ENCODE results near the gene FITM1. TPM values are rescaled to one million over a fixed set of nuclear protein-coding genes. Genes with fewer than 3 reads are reported as not detected.

FITM1 gene
- total RNA-seq, 1 donor from 2014 or later = not detected

DNA sequence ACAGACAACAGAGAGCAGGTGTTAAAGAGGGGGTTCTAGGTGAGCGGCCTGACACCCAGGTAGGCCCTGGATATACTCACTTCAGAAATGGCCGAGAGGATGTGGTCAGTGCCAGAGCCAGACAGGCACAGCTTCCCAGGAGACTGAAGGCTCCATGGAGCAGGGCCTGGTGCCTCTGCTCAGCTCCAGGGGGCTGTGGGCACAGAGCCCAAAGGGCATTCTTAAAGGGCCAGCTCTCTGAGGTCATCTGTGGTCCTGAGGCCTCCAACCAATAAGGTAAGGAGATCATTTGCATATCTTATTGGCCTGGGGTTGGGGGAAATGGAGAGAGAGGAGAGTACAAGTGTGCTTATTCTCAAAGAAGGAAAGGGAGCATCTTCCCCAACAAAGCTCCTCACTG, 46.0 kb upstream of the FITM1 start:
- Histone ChIP-seq H3K36me3 (ENCODE audit: control insufficient read depth, insufficient read depth, low read length) (no peaks in the 10 kb centered on the region), H3K27me3 (ENCODE audit: control insufficient read depth, insufficient read depth, low read length) (peaks cover 21% of the 10 kb centered on the region), H3K4me3 (ENCODE audit: low read depth, low read length) (no peak overlapping the region)
- TF ChIP-seq, protein P1, sequence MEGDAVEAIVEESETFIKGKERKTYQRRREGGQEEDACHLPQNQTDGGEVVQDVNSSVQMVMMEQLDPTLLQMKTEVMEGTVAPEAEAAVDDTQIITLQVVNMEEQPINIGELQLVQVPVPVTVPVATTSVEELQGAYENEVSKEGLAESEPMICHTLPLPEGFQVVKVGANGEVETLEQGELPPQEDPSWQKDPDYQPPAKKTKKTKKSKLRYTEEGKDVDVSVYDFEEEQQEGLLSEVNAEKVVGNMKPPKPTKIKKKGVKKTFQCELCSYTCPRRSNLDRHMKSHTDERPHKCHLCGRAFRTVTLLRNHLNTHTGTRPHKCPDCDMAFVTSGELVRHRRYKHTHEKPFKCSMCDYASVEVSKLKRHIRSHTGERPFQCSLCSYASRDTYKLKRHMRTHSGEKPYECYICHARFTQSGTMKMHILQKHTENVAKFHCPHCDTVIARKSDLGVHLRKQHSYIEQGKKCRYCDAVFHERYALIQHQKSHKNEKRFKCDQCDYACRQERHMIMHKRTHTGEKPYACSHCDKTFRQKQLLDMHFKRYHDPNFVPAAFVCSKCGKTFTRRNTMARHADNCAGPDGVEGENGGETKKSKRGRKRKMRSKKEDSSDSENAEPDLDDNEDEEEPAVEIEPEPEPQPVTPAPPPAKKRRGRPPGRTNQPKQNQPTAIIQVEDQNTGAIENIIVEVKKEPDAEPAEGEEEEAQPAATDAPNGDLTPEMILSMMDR (IDR thresholded peaks at IDR 0.05; ENCODE audit: insufficient read depth, low read length, poor library complexity, severe bottlenecking) = no peak
- DNase-seq (ENCODE audit: low read depth) = no peak

DNA sequence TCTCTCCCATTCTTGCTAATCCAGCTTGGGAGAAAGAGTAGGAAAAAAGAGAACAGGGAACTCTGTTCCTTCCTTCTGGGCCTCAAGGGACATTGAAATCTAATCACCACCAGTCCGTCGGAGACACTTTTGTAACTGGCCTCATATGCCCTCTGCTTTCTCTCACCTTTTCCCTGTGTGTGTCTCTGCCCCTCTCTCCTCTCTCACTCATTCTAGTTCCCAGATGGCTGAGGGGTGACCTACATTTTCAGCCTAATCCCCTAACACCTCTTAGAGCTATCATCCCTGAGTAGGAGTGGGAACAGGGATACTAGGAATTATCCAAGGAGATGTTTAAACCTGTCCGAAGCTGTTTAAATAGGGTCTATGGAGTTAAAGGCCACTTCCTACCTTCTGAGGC, 45.2 kb upstream of the FITM1 start:
- TF ChIP-seq, protein P1 (IDR thresholded peaks at IDR 0.05; ENCODE audit: insufficient read depth, low read length, poor library complexity, severe bottlenecking) = no peak
- H3K4me3 ChIP-seq (ENCODE audit: low read depth, low read length) = no peak overlapping the region
- peaks cover 18% of the 10 kb centered on the region for H3K27me3 ChIP-seq (ENCODE audit: control insufficient read depth, insufficient read depth, low read length)
- no peaks in the 10 kb centered on the region for H3K36me3 ChIP-seq (ENCODE audit: control insufficient read depth, insufficient read depth, low read length)
- DNase-seq (ENCODE audit: low read depth) = no peak

DNA sequence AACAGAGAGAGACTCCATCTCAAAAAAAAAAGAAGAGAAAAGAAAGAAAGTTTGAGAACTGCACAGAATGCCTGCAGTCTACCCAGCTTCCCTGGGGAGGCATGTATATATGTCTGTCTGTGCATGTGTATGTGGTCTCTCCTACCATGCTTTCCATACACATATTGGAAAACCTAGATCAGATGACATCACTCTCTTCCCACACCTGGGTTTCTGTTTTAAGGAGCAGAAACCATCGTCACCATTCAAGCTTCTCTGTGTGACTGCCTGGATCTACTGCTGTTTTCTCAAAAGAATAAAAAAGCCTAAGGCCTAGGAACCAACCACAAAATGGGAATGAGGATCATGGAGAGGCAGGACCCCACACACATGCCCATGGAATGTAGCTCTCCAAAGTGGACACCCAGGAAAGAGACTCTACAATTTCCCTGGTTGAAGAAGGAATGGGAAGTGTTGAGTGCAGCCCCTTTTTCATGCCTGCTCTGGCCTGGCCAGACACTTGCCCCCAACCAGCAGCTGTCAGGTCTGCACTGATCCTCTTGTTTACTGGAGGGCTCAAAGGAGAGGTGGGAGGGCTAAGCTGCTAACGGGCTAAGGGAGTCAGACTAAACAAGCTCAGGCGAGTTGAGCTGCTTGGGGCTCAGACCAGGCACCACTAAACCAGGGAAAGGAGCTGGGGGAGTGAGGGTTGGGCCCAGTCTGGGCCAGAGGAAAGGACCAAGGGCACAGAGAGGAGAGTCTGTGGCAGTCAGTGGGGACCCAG, 44.1 kb upstream of the FITM1 start:
- TF ChIP-seq, protein P1 (IDR thresholded peaks at IDR 0.05; ENCODE audit: insufficient read depth, low read length, poor library complexity, severe bottlenecking) = no peak
- Histone ChIP-seq H3K4me3 (ENCODE audit: low read depth, low read length) (no peak overlapping the region), H3K36me3 (ENCODE audit: control insufficient read depth, insufficient read depth, low read length) (no peaks in the 10 kb centered on the region), H3K27me3 (ENCODE audit: control insufficient read depth, insufficient read depth, low read length) (peaks cover 17% of the 10 kb centered on the region)
- no peak for DNase-seq (ENCODE audit: low read depth)

DNA sequence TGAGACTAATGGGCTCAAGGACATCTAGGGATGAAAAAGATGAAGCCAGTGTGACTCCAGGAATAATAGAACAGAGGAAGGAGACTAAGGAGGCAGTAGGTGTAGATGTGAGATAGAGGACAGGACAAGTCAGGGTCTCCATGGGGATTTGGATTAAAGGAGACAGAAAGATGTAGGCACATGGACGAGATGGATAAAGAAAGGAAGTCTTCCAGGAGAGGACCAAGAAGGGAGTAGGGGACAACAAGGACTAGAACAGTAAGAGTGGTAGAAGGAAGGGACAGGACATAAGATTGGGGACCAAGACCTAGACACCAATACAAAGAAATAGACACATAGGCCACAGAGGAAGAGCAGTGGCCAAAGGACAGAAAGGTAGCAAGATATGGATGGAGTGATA, 43.5 kb upstream of the FITM1 start:
- H3K4me3 ChIP-seq (ENCODE audit: low read depth, low read length) = no peak overlapping the region
- H3K36me3 ChIP-seq (ENCODE audit: control insufficient read depth, insufficient read depth, low read length) = no peaks in the 10 kb centered on the region
- H3K27me3 ChIP-seq (ENCODE audit: control insufficient read depth, insufficient read depth, low read length) = peaks cover 11% of the 10 kb centered on the region
- TF ChIP-seq, protein P1 (IDR thresholded peaks at IDR 0.05; ENCODE audit: insufficient read depth, low read length, poor library complexity, severe bottlenecking) = no peak
- DNase-seq (ENCODE audit: low read depth) = no peak

DNA sequence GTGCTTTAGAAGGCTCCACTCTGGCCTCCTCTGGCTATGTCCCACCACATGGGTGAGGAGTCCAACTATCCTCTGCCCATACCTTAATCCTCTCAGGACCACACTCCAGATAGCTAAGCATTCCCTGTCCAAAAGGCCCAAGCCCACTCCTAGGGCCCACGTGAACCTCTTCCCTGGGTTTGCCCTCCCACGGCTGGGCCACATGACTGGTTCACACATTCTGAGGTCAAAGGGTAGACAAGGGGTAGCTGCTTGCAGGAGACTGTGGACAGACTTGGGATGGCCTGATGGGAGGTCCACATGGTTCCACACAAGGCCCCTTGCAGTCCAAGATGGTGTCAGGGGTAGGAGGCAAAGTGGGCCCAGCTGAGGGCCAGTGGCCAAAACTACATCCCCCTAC, 42.4 kb upstream of the FITM1 start:
- TF ChIP-seq, protein P1 (IDR thresholded peaks at IDR 0.05; ENCODE audit: insufficient read depth, low read length, poor library complexity, severe bottlenecking) = no peak
- Histone ChIP-seq H3K36me3 (ENCODE audit: control insufficient read depth, insufficient read depth, low read length) (no peaks in the 10 kb centered on the region), H3K27me3 (ENCODE audit: control insufficient read depth, insufficient read depth, low read length) (peaks cover under 1% of the 10 kb centered on the region), H3K4me3 (ENCODE audit: low read depth, low read length) (no peak overlapping the region)
- DNase-seq (ENCODE audit: low read depth) = no peak

DNA sequence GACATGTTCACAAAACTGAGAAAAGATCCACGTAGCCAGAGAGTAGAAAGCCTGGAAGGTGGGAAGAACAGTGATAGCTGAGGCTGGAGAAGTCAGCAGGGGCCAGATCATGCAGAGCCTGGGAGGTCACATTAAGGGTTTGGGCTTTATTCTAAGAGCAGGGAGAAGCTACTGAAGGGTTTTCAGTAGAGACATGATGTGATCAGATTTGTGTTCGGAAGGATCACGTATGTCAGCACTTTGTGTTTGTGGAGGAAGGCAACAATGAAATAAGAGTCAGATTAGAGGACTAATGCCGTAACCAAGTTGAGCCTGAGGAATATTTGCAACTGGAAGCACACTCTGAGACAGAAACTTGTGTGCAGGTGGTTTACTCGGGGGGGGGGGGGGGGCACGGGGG, 40.6 kb upstream of the FITM1 start:
- TF ChIP-seq, protein P1 (IDR thresholded peaks at IDR 0.05; ENCODE audit: insufficient read depth, low read length, poor library complexity, severe bottlenecking) = no peak
- no peak overlapping the region for H3K4me3 ChIP-seq (ENCODE audit: low read depth, low read length)
- no peak for DNase-seq (ENCODE audit: low read depth)
- no peaks in the 10 kb centered on the region for H3K27me3 ChIP-seq (ENCODE audit: control insufficient read depth, insufficient read depth, low read length)
- no peaks in the 10 kb centered on the region for H3K36me3 ChIP-seq (ENCODE audit: control insufficient read depth, insufficient read depth, low read length)

Measured in kidney epithelial cell (primary cell).